ENCODE data around the gene PSMD13. TPM values are rescaled to one million over a fixed set of nuclear protein-coding genes. Genes with fewer than 3 reads are reported as not detected.

Gene PSMD13
- total and polyA plus RNA-seq, 2 of the 13 experiments (the other 11 are each of a cell fraction or from before 2014, with no cell fraction given) = 83.0 to 117 TPM

DNA sequence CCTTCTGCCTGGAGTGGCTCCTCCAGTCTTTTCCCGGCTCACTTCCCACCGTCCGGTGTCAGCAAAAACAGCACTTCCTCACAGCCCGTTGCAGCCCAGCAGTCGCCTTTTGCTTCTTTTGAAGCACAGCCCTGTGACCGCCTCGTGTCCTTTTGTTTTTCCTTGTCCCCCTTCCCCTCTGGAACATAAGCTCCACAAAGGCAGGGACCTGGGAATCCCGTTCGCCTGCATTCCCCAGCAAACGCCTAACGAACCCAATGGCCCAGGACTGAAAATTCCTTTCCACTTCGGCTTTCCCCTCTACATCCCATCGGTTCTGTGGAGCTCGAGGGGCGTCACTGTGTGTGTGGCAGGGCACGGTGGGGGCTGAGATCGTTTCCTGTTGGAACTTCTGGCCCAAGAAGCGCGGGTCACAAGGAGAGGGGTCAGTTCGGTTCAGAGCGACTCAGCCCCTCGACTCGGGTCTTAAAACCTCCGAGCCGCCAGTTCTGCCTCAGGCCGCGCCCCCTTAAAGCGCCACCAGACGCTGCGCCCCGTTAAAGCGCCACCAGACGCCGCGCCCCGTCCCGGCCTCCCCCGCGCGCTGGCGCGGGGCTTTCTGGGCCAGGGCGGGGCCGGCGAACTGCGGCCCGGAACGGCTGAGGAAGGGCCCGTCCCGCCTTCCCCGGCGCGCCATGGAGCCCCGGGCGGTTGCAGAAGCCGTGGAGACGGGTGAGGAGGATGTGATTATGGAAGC lies 28.4 kb upstream of the PSMD13 start (continued):
- TF ChIP-seq CREB3 (CRISPR knock-in tag; IDR thresholded peaks at IDR 0.05) (no peak), DRAP1 (CRISPR knock-in tag; IDR thresholded peaks at IDR 0.05) (peak; percentile 38), ZNF343 (CRISPR knock-in tag; IDR thresholded peaks at IDR 0.05) (no peak), BHLHE40 (IDR thresholded peaks at IDR 0.05; ENCODE audit: low read length) (no peak), ZNF224 (CRISPR knock-in tag; IDR thresholded peaks at IDR 0.05) (no peak), GTF2F1 (IDR thresholded peaks at IDR 0.05; ENCODE audit: low read length) (no peak), GATA4 (IDR thresholded peaks at IDR 0.05; ENCODE audit: borderline replicate concordance, low read depth) (no peak), ZMYM2 (CRISPR knock-in tag; IDR thresholded peaks at IDR 0.05) (no peak), ETV6 (CRISPR knock-in tag; conservative IDR thresholded peaks at IDR 0.05) (no peak), TBX2 (CRISPR knock-in tag; IDR thresholded peaks at IDR 0.05; ENCODE audit: borderline replicate concordance) (no peak; the same call in 1 of the 2 replicates), FLYWCH1 (CRISPR knock-in tag; IDR thresholded peaks at IDR 0.05) (no peak)
- TF ChIP-seq, protein P1, sequence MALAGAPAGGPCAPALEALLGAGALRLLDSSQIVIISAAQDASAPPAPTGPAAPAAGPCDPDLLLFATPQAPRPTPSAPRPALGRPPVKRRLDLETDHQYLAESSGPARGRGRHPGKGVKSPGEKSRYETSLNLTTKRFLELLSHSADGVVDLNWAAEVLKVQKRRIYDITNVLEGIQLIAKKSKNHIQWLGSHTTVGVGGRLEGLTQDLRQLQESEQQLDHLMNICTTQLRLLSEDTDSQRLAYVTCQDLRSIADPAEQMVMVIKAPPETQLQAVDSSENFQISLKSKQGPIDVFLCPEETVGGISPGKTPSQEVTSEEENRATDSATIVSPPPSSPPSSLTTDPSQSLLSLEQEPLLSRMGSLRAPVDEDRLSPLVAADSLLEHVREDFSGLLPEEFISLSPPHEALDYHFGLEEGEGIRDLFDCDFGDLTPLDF (CRISPR knock-in tag; IDR thresholded peaks at IDR 0.05) = no peak

All from HepG2 (cell line).